Glutamatergic neuron (in vitro differentiated cells): Measurements from ENCODE around the gene EMID1. TPM values are rescaled to one million over a fixed set of nuclear protein-coding genes. Genes with fewer than 3 reads are reported as not detected.
A peak's percentile ranks its signal among the peaks of the same experiment; 100 is the strongest.
"Not testable (repeated sequence)": the region's sequence is repeated elsewhere in the genome, so short reads cannot be mapped to it uniquely, and the experiment has no call there.

Experiments used
- DNase-seq: peaks from one replicate; pipeline ENCODE4 v3.0.0; 2022
- H3K27ac Mint-ChIP-seq: one replicate; pipeline ENCODE4 v1.8.0; 2020; ENCODE audit warnings: mild to moderate bottlenecking, mixed read lengths, inconsistent platforms; ENCODE audit not compliant: unreplicated experiment
- H3K27me3 Mint-ChIP-seq: one replicate; pipeline ENCODE4 v1.8.0; 2020; ENCODE audit warnings: mild to moderate bottlenecking, moderate library complexity, mixed read lengths, inconsistent platforms; ENCODE audit not compliant: unreplicated experiment
- H3K36me3 Mint-ChIP-seq: one replicate; pipeline ENCODE4 v1.8.0; 2020; ENCODE audit warnings: mild to moderate bottlenecking, mixed read lengths, inconsistent platforms; ENCODE audit not compliant: unreplicated experiment
- H3K4me1 Mint-ChIP-seq: one replicate; pipeline ENCODE4 v1.8.0; 2020; ENCODE audit warnings: mild to moderate bottlenecking, low read depth, mixed read lengths, inconsistent platforms; ENCODE audit not compliant: unreplicated experiment
- H3K4me3 Mint-ChIP-seq: one replicate; pipeline ENCODE4 v1.8.0; 2020; ENCODE audit warnings: mild to moderate bottlenecking, mixed read lengths, inconsistent platforms; ENCODE audit not compliant: unreplicated experiment
- H3K9me3 Mint-ChIP-seq: one replicate; pipeline ENCODE4 v1.8.0; 2020; ENCODE audit warnings: mild to moderate bottlenecking, moderate library complexity, mixed read lengths, inconsistent platforms; ENCODE audit not compliant: unreplicated experiment
- CTCF ChIP-seq: fragments of 200-600 bp; sonication (generic); IDR thresholded peaks from one replicate; pipeline ENCODE4 v1.5.0; 2021; ENCODE audit not compliant: partially characterized antibody, unreplicated experiment
- total RNA-seq: library from RNA; stranded (reverse); fragmentation: NEBNext Ultra II Directional; extraction: Animal tissue kit (Norgen Biotek cat#: 25700); gene quantifications from one replicate; pipeline ENCODE4 v1.2.1, GENCODE V29; 2021; ENCODE audit not compliant: unreplicated experiment

Gene EMID1
- total RNA-seq, 1 donor from 2014 or later, result 0.76 TPM

GRCh38 chr22:29245626-29246385 is 40.1 kb downstream of the EMID1 start:
- peak; percentile 98 for TF ChIP-seq CTCF
- peaks cover 6% of the 10 kb centered on the region for H3K9me3 Mint-ChIP-seq
- H3K27ac Mint-ChIP-seq, result no peak overlapping the region
- peak; percentile 84 for DNase-seq
- peaks cover 5% of the 10 kb centered on the region for H3K36me3 Mint-ChIP-seq
- H3K4me3 Mint-ChIP-seq, result no peak overlapping the region
- H3K27me3 Mint-ChIP-seq, result no peaks in the 10 kb centered on the region
- H3K4me1 Mint-ChIP-seq, result no peaks in the 10 kb centered on the region

GRCh38 chr22:29247891-29248290 is 42.2 kb downstream of the EMID1 start:
- not testable (repeated sequence) for H3K9me3 Mint-ChIP-seq, H3K36me3 Mint-ChIP-seq, H3K27me3 Mint-ChIP-seq, H3K27ac Mint-ChIP-seq, H3K4me1 Mint-ChIP-seq, H3K4me3 Mint-ChIP-seq, DNase-seq

GRCh38 chr22:29251265-29251664 is 45.6 kb downstream of the EMID1 start:
- Mint-ChIP-seq H3K9me3 (peaks cover 1% of the 10 kb centered on the region), H3K4me3 (no peak overlapping the region), H3K27ac (no peak overlapping the region), H3K27me3 (peaks cover 7% of the 10 kb centered on the region), H3K36me3 (no peaks in the 10 kb centered on the region), H3K4me1 (peaks cover 3% of the 10 kb centered on the region)
- no peak for TF ChIP-seq CTCF
- no peak for DNase-seq

- Mint-ChIP-seq H3K4me1 (peaks cover 3% of the 10 kb centered on the region), H3K9me3 (peaks cover 1% of the 10 kb centered on the region), H3K27me3 (peaks cover 7% of the 10 kb centered on the region), H3K36me3 (no peaks in the 10 kb centered on the region), H3K4me3 (no peak overlapping the region), H3K27ac (no peak overlapping the region)
- no peak for TF ChIP-seq CTCF
- no peak for DNase-seq
Measured at GRCh38 chr22:29251981-29252911, 46.5 kb downstream of the EMID1 start.

GRCh38 chr22:29253561-29254285 is 48.0 kb downstream of the EMID1 start:
- DNase-seq, result no peak
- H3K36me3 Mint-ChIP-seq, result no peaks in the 10 kb centered on the region
- H3K9me3 Mint-ChIP-seq, result peaks cover 1% of the 10 kb centered on the region
- H3K27ac Mint-ChIP-seq, result no peak overlapping the region
- no peak overlapping the region for H3K4me3 Mint-ChIP-seq
- H3K27me3 Mint-ChIP-seq, result peaks cover 7% of the 10 kb centered on the region
- TF ChIP-seq CTCF, result no peak
- H3K4me1 Mint-ChIP-seq, result peaks cover 3% of the 10 kb centered on the region
